Activated B cell treated with CpG ODN at 0.5 μM for 24 hours (primary cell): ENCODE data around the gene GP5. TPM values are rescaled to one million over a fixed set of nuclear protein-coding genes. Genes with fewer than 3 reads are reported as not detected.

Source experiments
- ATAC-seq: fragments of 200-7000 bp; cut with Tn5 transposase; one replicate; pipeline ENCODE4 v1.10.0; 2021; ENCODE audit warnings: low read depth, mild to moderate bottlenecking, moderate library complexity
- CTCF ChIA-PET: fragments of 350-600 bp; sonication (Branson Sonifier 250); formaldehyde crosslinking; loops from one replicate; lab custom pipeline; 2021; ENCODE audit warnings: antibody characterized with exemption; lab: Charles Lee
- POLR2A ChIA-PET: fragments of 350-600 bp; sonication (Branson Sonifier 250); formaldehyde crosslinking; loops from one replicate; lab custom pipeline; 2021; ENCODE audit warnings: antibody characterized with exemption; lab: Charles Lee
- DNase-seq: peaks from one replicate; pipeline ENCODE4 v3.0.0; 2022
- H3K27ac Mint-ChIP-seq: one replicate; pipeline ENCODE4 v1.8.0; 2020; ENCODE audit warnings: mixed read lengths
- H3K27me3 Mint-ChIP-seq: one replicate; pipeline ENCODE4 v1.8.0; 2021; ENCODE audit warnings: mixed read lengths
- H3K36me3 Mint-ChIP-seq: one replicate; pipeline ENCODE4 v1.8.0; 2021; ENCODE audit warnings: low read depth, mixed read lengths
- H3K4me1 Mint-ChIP-seq: one replicate; pipeline ENCODE4 v1.8.0; 2021; ENCODE audit warnings: mixed read lengths
- H3K4me3 Mint-ChIP-seq: one replicate; pipeline ENCODE4 v1.8.0; 2020; ENCODE audit warnings: mild to moderate bottlenecking, mixed read lengths
- H3K9me3 Mint-ChIP-seq: one replicate; pipeline ENCODE4 v1.8.0; 2020; ENCODE audit warnings: mixed read lengths
- CTCF ChIP-seq: fragments of 200-600 bp; IDR thresholded peaks from one replicate; pipeline ENCODE4 v1.8.0; 2022; ENCODE audit warnings: antibody characterized with exemption, mild to moderate bottlenecking
- intact Hi-C: fragments of 100-400 bp; cut with micrococcal nuclease; formaldehyde crosslinking; loops from one replicate; pipeline ENCODE4 v1.15.1; 2024
- total RNA-seq: library from RNA; stranded (reverse); gene quantifications from 2 replicates; pipeline ENCODE4 v1.2.3, GENCODE V29; 2022

Gene GP5
- total RNA-seq, 1 donor from 2014 or later: 0.18 TPM

GRCh38 chr3:194354315-194354714 is 44.8 kb downstream of the GP5 start:
- ChIA-PET POLR2A (no interaction called here), CTCF (no interaction called here)
- Mint-ChIP-seq H3K27ac (no peak overlapping the region), H3K4me1 (no peaks in the 10 kb centered on the region), H3K4me3 (no peak overlapping the region), H3K27me3 (no peaks in the 10 kb centered on the region), H3K36me3 (no peaks in the 10 kb centered on the region), H3K9me3 (no peaks in the 10 kb centered on the region)
- DNase-seq: no peak
- intact Hi-C loops: no loop called here
- no peak for ATAC-seq
- no peak for TF ChIP-seq CTCF

GRCh38 chr3:194352667-194353246 is 46.3 kb downstream of the GP5 start:
- POLR2A ChIA-PET: no interaction called here

GRCh38 chr3:194351952-194352536 is 47.0 kb downstream of the GP5 start:
- DNase-seq (no peak), ATAC-seq (no peak)
- no peak overlapping the region for H3K4me3 Mint-ChIP-seq
- ChIA-PET POLR2A (no interaction called here), CTCF (no interaction called here)
- no peaks in the 10 kb centered on the region for H3K27me3 Mint-ChIP-seq
- intact Hi-C loops: no loop called here
- no peaks in the 10 kb centered on the region for H3K4me1 Mint-ChIP-seq
- H3K27ac Mint-ChIP-seq: no peak overlapping the region
- no peaks in the 10 kb centered on the region for H3K9me3 Mint-ChIP-seq
- no peak for TF ChIP-seq CTCF
- no peaks in the 10 kb centered on the region for H3K36me3 Mint-ChIP-seq

More at GRCh38 chr3:194352667-194353246, 46.3 kb downstream of the GP5 start:
- intact Hi-C loops: no loop called here
- H3K27me3 Mint-ChIP-seq: no peaks in the 10 kb centered on the region
- no peak for ATAC-seq
- DNase-seq: no peak
- no peaks in the 10 kb centered on the region for H3K4me1 Mint-ChIP-seq
- no peaks in the 10 kb centered on the region for H3K36me3 Mint-ChIP-seq
- H3K9me3 Mint-ChIP-seq: no peaks in the 10 kb centered on the region
- CTCF ChIA-PET: no interaction called here
- TF ChIP-seq CTCF: no peak
- H3K4me3 Mint-ChIP-seq: no peak overlapping the region
- no peak overlapping the region for H3K27ac Mint-ChIP-seq

GRCh38 chr3:194351080-194351672 is 47.9 kb downstream of the GP5 start, which contains the start of gene CPN2:
Gene CPN2, minus strand, starts transcription at chr3:194351328. Its CDS starts 8,626 bp downstream, at chr3:194342702.
- H3K4me1 Mint-ChIP-seq: no peaks in the 10 kb centered on the region
- DNase-seq (no peak), ATAC-seq (no peak)
- H3K4me3 Mint-ChIP-seq: no peak within 1 kb of the TSS
- no peaks in the 10 kb centered on the region for H3K9me3 Mint-ChIP-seq
- no peak for TF ChIP-seq CTCF
- no peaks in the 10 kb centered on the region for H3K27me3 Mint-ChIP-seq
- peak within 1 kb of the TSS; percentile 4 for H3K27ac Mint-ChIP-seq
- intact Hi-C loops: no loop called here
- CTCF ChIA-PET: no interaction called here
- POLR2A ChIA-PET: no interaction called here
- no peaks in the 10 kb centered on the region for H3K36me3 Mint-ChIP-seq

GRCh38 chr3:194350726-194351071 is 48.4 kb downstream of the GP5 start:
- TF ChIP-seq CTCF: no peak
- Mint-ChIP-seq H3K9me3 (no peaks in the 10 kb centered on the region), H3K27me3 (peaks cover under 1% of the 10 kb centered on the region), H3K4me3 (no peak overlapping the region), H3K27ac (no peak overlapping the region), H3K36me3 (no peaks in the 10 kb centered on the region), H3K4me1 (no peaks in the 10 kb centered on the region)
- DNase-seq (no peak), ATAC-seq (no peak)
- intact Hi-C loops: no loop called here
- ChIA-PET CTCF (no interaction called here), POLR2A (no interaction called here)
